HUES6 (cell line): Measurements from ENCODE around the gene TRIM44.

Source experiments
- H3K27ac ChIP-seq: 2 replicates; pipeline ENCODE4 v1.7.0; 2013; ENCODE audit warnings: low read depth, mild to moderate bottlenecking, low read length, inconsistent platforms
- H3K27me3 ChIP-seq: 2 replicates; pipeline ENCODE4 v1.6.1; 2013; ENCODE audit warnings: low read length; ENCODE audit not compliant: control insufficient read depth, insufficient read depth
- H3K36me3 ChIP-seq: 2 replicates; pipeline ENCODE4 v1.6.1; 2013; ENCODE audit warnings: low read length; ENCODE audit not compliant: control insufficient read depth, insufficient read depth
- H3K4me1 ChIP-seq: 2 replicates; pipeline ENCODE4 v1.6.1; 2013; ENCODE audit warnings: low read length; ENCODE audit not compliant: control insufficient read depth, insufficient read depth
- H3K4me3 ChIP-seq: 2 replicates; pipeline ENCODE4 v1.5.1; 2013; ENCODE audit warnings: low read depth, low read length
- H3K9ac ChIP-seq: one replicate; pipeline ENCODE4 v1.6.1; 2013; ENCODE audit warnings: mild to moderate bottlenecking, low read length
- H3K9me3 ChIP-seq: 2 replicates; pipeline ENCODE4 v1.6.1; 2013; ENCODE audit warnings: low read depth, low read length; ENCODE audit not compliant: control insufficient read depth, insufficient read depth

TRIM44 gene

GRCh38 chr11:35675901-35676610 lies 13.5 kb downstream of the TRIM44 start:
- Histone ChIP-seq H3K36me3 (no peaks in the 10 kb centered on the region), H3K27me3 (no peaks in the 10 kb centered on the region), H3K9ac (no peak overlapping the region), H3K4me3 (no peak overlapping the region), H3K27ac (no peak overlapping the region), H3K9me3 (no peaks in the 10 kb centered on the region), H3K4me1 (peaks cover 6% of the 10 kb centered on the region; the same call in 1 of the 2 replicates)

DNA sequence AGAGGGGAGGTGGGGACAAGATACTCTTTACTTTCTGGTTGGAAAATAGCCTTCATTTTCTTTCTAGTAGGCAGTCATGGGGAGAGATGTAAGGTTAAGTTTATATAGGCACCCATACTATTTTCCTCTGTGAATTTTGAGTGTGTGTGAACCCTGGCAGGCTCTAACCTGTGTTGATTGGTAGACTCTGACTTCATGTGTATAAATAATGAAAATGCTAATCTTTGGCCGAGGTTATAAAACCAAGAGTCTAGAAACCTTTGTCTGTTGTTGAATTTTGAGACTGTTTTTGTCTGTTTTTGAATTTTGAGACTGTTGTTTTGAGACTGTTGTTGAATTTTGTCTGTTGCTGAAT lies 14.0 kb downstream of the TRIM44 start:
- Histone ChIP-seq H3K36me3 (no peaks in the 10 kb centered on the region), H3K9me3 (no peaks in the 10 kb centered on the region), H3K4me1 (peaks cover 6% of the 10 kb centered on the region; the same call in 1 of the 2 replicates), H3K27me3 (no peaks in the 10 kb centered on the region), H3K9ac (no peak overlapping the region), H3K4me3 (no peak overlapping the region), H3K27ac (no peak overlapping the region)

GRCh38 chr11:35677904-35678303 lies 15.3 kb downstream of the TRIM44 start:
- Histone ChIP-seq H3K4me1 (0 out of 2 replicates have a peak, but pooled peaks cover 3% of the 10 kb centered on the region), H3K9ac (no peak overlapping the region), H3K27ac (no peak overlapping the region), H3K36me3 (no peaks in the 10 kb centered on the region), H3K27me3 (no peaks in the 10 kb centered on the region), H3K9me3 (no peaks in the 10 kb centered on the region), H3K4me3 (no peak overlapping the region)

DNA sequence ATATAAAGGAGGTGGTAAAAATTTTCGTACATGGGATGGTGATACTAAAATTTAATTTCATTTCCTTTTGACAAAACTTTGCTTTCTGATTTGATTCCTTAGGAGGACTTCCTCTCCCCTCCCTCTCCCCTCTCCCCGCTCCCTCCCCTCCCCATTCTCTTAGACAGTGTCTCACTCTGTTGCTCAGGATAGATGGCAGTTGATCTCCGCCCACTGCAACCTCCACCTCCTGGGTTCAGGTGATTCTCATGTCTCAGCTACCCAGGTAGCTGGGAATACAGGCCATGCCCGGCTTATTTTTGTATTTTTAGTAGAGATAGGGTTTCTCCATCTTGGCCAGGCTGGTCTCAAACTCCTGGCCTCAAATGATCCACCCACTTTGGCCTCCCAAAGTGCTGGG lies 15.9 kb downstream of the TRIM44 start:
- Histone ChIP-seq H3K36me3 (no peaks in the 10 kb centered on the region), H3K9me3 (no peaks in the 10 kb centered on the region), H3K27me3 (no peaks in the 10 kb centered on the region), H3K27ac (no peak overlapping the region), H3K4me3 (no peak overlapping the region), H3K9ac (no peak overlapping the region), H3K4me1 (0 out of 2 replicates have a peak, but pooled peaks cover 3% of the 10 kb centered on the region)

DNA sequence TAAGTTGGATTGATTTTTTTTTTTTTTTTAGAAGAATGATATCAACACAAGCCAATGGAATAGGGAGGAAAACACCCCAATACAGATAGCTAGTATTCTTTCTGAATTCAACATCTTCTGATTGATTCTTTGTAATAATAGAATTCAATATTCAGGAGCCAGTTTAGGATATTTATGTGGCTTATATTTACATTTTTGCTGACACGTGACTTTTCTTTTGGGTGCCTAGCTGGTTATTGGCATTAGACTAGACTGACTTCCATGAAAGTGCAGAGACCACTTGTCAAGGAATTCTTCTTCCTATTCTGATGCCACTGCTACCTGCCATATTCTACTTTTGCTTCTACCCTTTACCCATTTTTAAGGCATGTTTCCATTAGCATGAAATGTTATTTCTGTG lies 16.4 kb downstream of the TRIM44 start:
- Histone ChIP-seq H3K9ac (no peak overlapping the region), H3K4me3 (no peak overlapping the region), H3K36me3 (no peaks in the 10 kb centered on the region), H3K4me1 (0 out of 2 replicates have a peak, but pooled peaks cover 3% of the 10 kb centered on the region), H3K27ac (no peak overlapping the region), H3K27me3 (no peaks in the 10 kb centered on the region), H3K9me3 (no peaks in the 10 kb centered on the region)

- H3K4me3 ChIP-seq: no peak overlapping the region
- H3K9me3 ChIP-seq: no peaks in the 10 kb centered on the region
- 0 out of 2 replicates have a peak, but pooled peaks cover 3% of the 10 kb centered on the region for H3K4me1 ChIP-seq
- H3K27ac ChIP-seq: no peak overlapping the region
- H3K36me3 ChIP-seq: peaks cover 3% of the 10 kb centered on the region; the same call in 1 of the 2 replicates
- H3K27me3 ChIP-seq: no peaks in the 10 kb centered on the region
- H3K9ac ChIP-seq: no peak overlapping the region
Measured at GRCh38 chr11:35680506-35680905, 17.9 kb downstream of the TRIM44 start.

DNA sequence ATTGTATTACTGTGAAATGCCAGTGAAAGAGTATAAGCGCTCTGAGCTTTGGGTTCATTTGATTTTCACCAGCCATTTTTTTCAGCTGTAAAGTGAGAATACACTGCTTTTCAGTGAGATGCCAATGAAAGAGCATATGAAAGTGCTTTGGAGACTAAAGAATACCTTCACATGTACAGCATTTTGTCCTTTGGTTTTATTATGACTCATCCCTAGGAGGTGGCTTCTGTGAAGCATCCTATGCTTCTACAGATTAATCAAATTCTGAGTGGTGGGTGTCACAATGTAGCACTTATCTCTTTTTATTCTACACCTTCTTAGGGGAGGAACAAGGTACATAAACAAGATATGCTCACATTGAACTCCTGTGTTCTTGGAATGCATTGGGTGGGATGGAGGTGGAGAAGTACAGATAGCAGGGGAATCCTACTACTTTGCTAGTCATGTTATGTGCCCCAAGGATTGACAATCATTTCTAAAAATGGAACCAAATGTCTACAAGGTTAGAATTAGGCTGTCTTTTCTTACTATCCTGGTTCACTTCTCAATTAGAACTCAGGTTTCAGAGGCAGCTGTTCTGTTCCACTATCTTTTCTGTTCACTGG lies 18.7 kb downstream of the TRIM44 start:
- Histone ChIP-seq H3K4me3 (no peak overlapping the region), H3K36me3 (peaks cover 3% of the 10 kb centered on the region; the same call in 1 of the 2 replicates), H3K27me3 (no peaks in the 10 kb centered on the region), H3K9ac (no peak overlapping the region), H3K4me1 (0 out of 2 replicates have a peak, but pooled peaks cover 3% of the 10 kb centered on the region), H3K9me3 (no peaks in the 10 kb centered on the region), H3K27ac (no peak overlapping the region)

DNA sequence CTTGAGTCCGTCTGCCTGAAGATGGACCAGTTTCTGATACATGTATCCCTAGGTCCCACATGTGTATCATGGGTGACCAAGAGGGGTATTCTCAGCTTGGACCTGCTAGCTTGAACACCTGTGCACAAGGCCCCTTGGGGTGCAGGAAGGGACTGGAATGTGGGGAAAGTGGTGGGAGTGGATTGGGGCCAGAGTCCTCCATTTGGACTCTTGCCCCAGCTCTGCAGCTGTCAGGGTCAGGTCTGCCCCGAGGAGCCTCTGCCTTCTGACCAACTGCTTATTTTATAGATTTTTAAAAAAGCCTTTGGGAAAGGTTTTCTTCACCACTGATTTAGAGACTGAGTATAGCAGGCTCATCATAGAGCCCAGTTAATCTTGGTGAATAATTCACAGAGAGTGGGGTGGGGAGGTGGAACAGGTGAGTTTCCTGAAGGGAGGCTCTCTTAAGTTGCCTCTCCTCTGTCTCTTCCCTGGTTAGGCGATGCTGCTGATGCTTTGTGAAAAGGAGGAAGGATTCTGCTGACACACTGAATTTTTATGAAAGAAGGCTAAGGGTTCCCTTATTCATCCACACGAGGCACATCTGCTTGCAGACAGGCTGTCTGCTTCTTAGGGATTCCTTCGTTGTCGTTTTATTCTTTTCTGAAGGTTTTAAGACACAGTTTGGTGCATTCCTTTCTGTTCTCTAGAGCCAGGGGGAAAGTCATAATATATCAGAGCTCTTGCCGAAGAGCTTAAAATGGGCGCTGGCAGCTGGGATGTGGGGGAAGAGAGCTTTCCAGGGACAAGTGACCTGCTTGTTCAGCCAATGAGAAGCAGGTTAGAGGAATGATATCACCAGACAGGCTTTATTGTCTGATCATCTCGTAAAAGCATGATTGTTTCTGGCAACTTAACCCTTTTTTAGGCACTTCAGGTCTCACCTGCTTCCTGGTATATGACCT lies 19.9 kb downstream of the TRIM44 start:
- H3K36me3 ChIP-seq: peaks cover 3% of the 10 kb centered on the region; the same call in 1 of the 2 replicates
- H3K4me3 ChIP-seq: no peak overlapping the region
- 0 out of 2 replicates have a peak, but pooled peaks cover 3% of the 10 kb centered on the region for H3K4me1 ChIP-seq
- H3K9ac ChIP-seq: no peak overlapping the region
- no peak overlapping the region for H3K27ac ChIP-seq
- no peaks in the 10 kb centered on the region for H3K9me3 ChIP-seq
- H3K27me3 ChIP-seq: no peaks in the 10 kb centered on the region

DNA sequence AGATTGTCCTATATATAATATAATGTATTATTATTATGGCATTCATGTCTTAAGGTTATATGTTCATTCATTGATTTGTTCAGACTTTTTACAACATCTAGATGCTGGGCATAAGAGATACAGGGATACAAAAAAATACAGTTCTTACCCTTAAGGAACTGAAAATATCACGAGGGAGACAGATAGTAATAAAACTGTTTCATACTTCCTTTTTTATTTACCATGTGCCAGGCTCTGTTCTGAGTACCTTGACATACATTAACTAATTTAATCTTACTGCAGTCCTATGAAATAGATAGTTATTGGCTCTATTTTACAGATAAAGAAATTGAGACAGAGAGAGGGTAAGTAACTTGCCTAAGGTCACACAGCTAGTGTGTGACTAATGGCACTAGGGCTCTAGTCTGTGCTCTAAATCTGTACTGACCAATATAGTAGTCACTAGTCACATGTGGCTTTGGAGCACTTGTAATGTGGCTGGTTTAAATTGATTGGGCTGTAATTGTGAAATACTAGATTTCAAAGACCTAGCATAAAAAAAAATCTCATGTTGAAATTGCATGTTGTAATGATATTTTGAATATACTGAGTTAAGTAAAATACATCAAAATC lies 21.3 kb downstream of the TRIM44 start:
- Histone ChIP-seq H3K27ac (no peak overlapping the region), H3K4me1 (0 out of 2 replicates have a peak, but pooled peaks cover 3% of the 10 kb centered on the region), H3K36me3 (peaks cover 3% of the 10 kb centered on the region; the same call in 1 of the 2 replicates), H3K4me3 (no peak overlapping the region), H3K9me3 (no peaks in the 10 kb centered on the region), H3K27me3 (no peaks in the 10 kb centered on the region), H3K9ac (no peak overlapping the region)

- no peak overlapping the region for H3K9ac ChIP-seq
- H3K9me3 ChIP-seq: no peaks in the 10 kb centered on the region
- no peaks in the 10 kb centered on the region for H3K4me1 ChIP-seq
- no peak overlapping the region for H3K27ac ChIP-seq
- peaks cover 3% of the 10 kb centered on the region; the same call in 1 of the 2 replicates for H3K36me3 ChIP-seq
- H3K4me3 ChIP-seq: no peak overlapping the region
- no peaks in the 10 kb centered on the region for H3K27me3 ChIP-seq
Measured at GRCh38 chr11:35688023-35688422, 25.4 kb downstream of the TRIM44 start.
